Measurements from ENCODE around the gene CELF2.

GRCh38 chr10:11125004-11125403, 107.3 kb downstream of the CELF2 start:
- TF ChIP-seq CTCF (conservative IDR thresholded peaks at IDR 0.05; ENCODE audit: low read depth, low read length) (no peak), EZH2 (IDR thresholded peaks at IDR 0.05; ENCODE audit: borderline replicate concordance, low read depth, low read length, poor library complexity, severe bottlenecking) (no peak)
